Neural progenitor cell (in vitro differentiated cells): Measurements from ENCODE around the gene CCSER2. TPM values are rescaled to one million over a fixed set of nuclear protein-coding genes. Genes with fewer than 3 reads are reported as not detected.

Source experiments
- DNase-seq: peaks from one replicate; pipeline ENCODE4 v3.0.0-alpha.2; 2016; ENCODE audit warnings: low spot score
- H2AFZ ChIP-seq: fragments of 200-600 bp; sonication (generic); replicated peaks from 2 replicates; pipeline ENCODE4 v1.6.1; 2016; ENCODE audit warnings: antibody characterized with exemption
- H3F3A ChIP-seq: fragments of 200-600 bp; sonication (generic); 2 replicates; pipeline ENCODE4 v1.6.1; 2016; ENCODE audit warnings: antibody characterized with exemption, low read depth
- H3K27ac ChIP-seq: fragments of 200-600 bp; sonication (generic); 2 replicates; pipeline ENCODE4 v1.5.1; 2016; ENCODE audit warnings: mild to moderate bottlenecking
- H3K27me3 ChIP-seq: fragments of 200-600 bp; sonication (generic); 2 replicates; pipeline ENCODE4 v1.6.1; 2016; ENCODE audit warnings: mild to moderate bottlenecking, moderate library complexity
- H3K36me3 ChIP-seq: fragments of 200-600 bp; sonication (generic); 2 replicates; pipeline ENCODE4 v1.5.1; 2016
- H3K4me1 ChIP-seq: fragments of 200-600 bp; sonication (generic); 2 replicates; pipeline ENCODE4 v1.6.1; 2016; ENCODE audit warnings: mixed run types
- H3K4me2 ChIP-seq: fragments of 200-600 bp; sonication (generic); 2 replicates; pipeline ENCODE4 v1.6.1; 2016
- H3K4me3 ChIP-seq: fragments of 200-600 bp; sonication (generic); 2 replicates; pipeline ENCODE4 v1.5.1; 2016
- H3K79me2 ChIP-seq: fragments of 200-600 bp; sonication (generic); 2 replicates; pipeline ENCODE4 v1.6.1; 2016; ENCODE audit warnings: low read depth
- H3K9ac ChIP-seq: fragments of 200-600 bp; sonication (generic); 2 replicates; pipeline ENCODE4 v1.6.1; 2016
- H3K9me3 ChIP-seq: fragments of 200-600 bp; sonication (generic); 2 replicates; pipeline ENCODE4 v1.5.1; 2016; ENCODE audit warnings: low read depth
- H4K20me1 ChIP-seq: fragments of 200-600 bp; sonication (generic); 2 replicates; pipeline ENCODE4 v1.6.1; 2016; ENCODE audit warnings: low read depth
- H3K27ac Mint-ChIP-seq: 3 replicates; pipeline ENCODE4 v1.8.0; 2021; ENCODE audit warnings: mixed read lengths
- H3K27me3 Mint-ChIP-seq: 2 replicates; pipeline ENCODE4 v1.8.0; 2022; ENCODE audit warnings: low read depth, mild to moderate bottlenecking, inconsistent platforms, moderate library complexity, mixed read lengths; ENCODE audit not compliant: insufficient read depth
- H3K36me3 Mint-ChIP-seq: 3 replicates; pipeline ENCODE4 v1.8.0; 2021; ENCODE audit warnings: mixed read lengths
- H3K4me1 Mint-ChIP-seq: 3 replicates; pipeline ENCODE4 v1.8.0; 2021; ENCODE audit warnings: mixed read lengths
- H3K4me3 Mint-ChIP-seq: 3 replicates; pipeline ENCODE4 v1.8.0; 2021; ENCODE audit warnings: mild to moderate bottlenecking, moderate library complexity, mixed read lengths
- H3K9me3 Mint-ChIP-seq: 3 replicates; pipeline ENCODE4 v1.8.0; 2020; ENCODE audit warnings: mixed read lengths
- CTCF ChIP-seq: fragments of 200-600 bp; sonication (generic); IDR thresholded peaks from 2 replicates; pipeline ENCODE4 v1.5.1; 2017; ENCODE audit warnings: antibody characterized with exemption, mild to moderate bottlenecking
- EZH2 ChIP-seq: fragments of 200-600 bp; sonication (generic); IDR thresholded peaks from 2 replicates; pipeline ENCODE4 v1.6.1; 2017; ENCODE audit warnings: antibody characterized with exemption, mild to moderate bottlenecking, moderate library complexity
- EZH2phosphoT487 ChIP-seq: fragments of 200-600 bp; sonication (generic); IDR thresholded peaks from 2 replicates; pipeline ENCODE4 v1.6.1; 2017; ENCODE audit warnings: antibody characterized with exemption
- total RNA-seq: library from RNA; depleted of rRNA; stranded (reverse); fragments of >200 nt; gene quantifications from 2 replicates; pipeline ENCODE4 v1.2.3, GENCODE V29; 2015; ENCODE audit warnings: low replicate concordance

CCSER2 gene
- total RNA-seq, 1 donor from 2014 or later: 39.3 TPM

GRCh38 chr10:84521013-84521412, 192.6 kb downstream of the CCSER2 start:
- H3K4me3 Mint-ChIP-seq: no peak overlapping the region
- H3K4me2 ChIP-seq: peak overlapping the region; percentile 6
- H3K79me2 ChIP-seq: no peaks in the 10 kb centered on the region
- H3K9me3 Mint-ChIP-seq: peaks cover 3% of the 10 kb centered on the region
- no peaks in the 10 kb centered on the region for H4K20me1 ChIP-seq
- no peak for DNase-seq
- no peaks in the 10 kb centered on the region for H3K9me3 ChIP-seq
- peaks cover 3% of the 10 kb centered on the region for H3K36me3 Mint-ChIP-seq
- H3K27me3 ChIP-seq: no peaks in the 10 kb centered on the region
- H3K4me3 ChIP-seq: no peak overlapping the region
- H3K27me3 Mint-ChIP-seq: peaks cover 3% of the 10 kb centered on the region
- peaks cover 22% of the 10 kb centered on the region for H3F3A ChIP-seq
- H3K4me1 Mint-ChIP-seq: peaks cover 36% of the 10 kb centered on the region
- H3K27ac Mint-ChIP-seq: no peak overlapping the region
- no peak overlapping the region for H3K9ac ChIP-seq
- H3K27ac ChIP-seq: no peak overlapping the region
- no peak overlapping the region for H2AFZ ChIP-seq
- peaks cover 29% of the 10 kb centered on the region for H3K4me1 ChIP-seq
- TF ChIP-seq EZH2phosphoT487 (no peak), EZH2 (no peak), CTCF (no peak)
- H3K36me3 ChIP-seq: no peaks in the 10 kb centered on the region

GRCh38 chr10:84521468-84521867, 193.1 kb downstream of the CCSER2 start:
- TF ChIP-seq EZH2phosphoT487: no peak
- peaks cover 3% of the 10 kb centered on the region for H3K27me3 Mint-ChIP-seq
- Histone ChIP-seq H3K9ac (no peak overlapping the region), H3K36me3 (no peaks in the 10 kb centered on the region), H3K27ac (peak overlapping the region; percentile 44), H3K4me1 (peaks cover 29% of the 10 kb centered on the region), H3K9me3 (no peaks in the 10 kb centered on the region), H4K20me1 (no peaks in the 10 kb centered on the region), H3K4me2 (no peak overlapping the region), H3K4me3 (no peak overlapping the region), H2AFZ (no peak overlapping the region), H3K79me2 (no peaks in the 10 kb centered on the region), H3K27me3 (no peaks in the 10 kb centered on the region), H3F3A (peaks cover 22% of the 10 kb centered on the region)
- no peak overlapping the region for H3K27ac Mint-ChIP-seq
- peaks cover 4% of the 10 kb centered on the region for H3K9me3 Mint-ChIP-seq
- H3K4me3 Mint-ChIP-seq: no peak overlapping the region
- DNase-seq: no peak
- H3K4me1 Mint-ChIP-seq: peaks cover 36% of the 10 kb centered on the region
- H3K36me3 Mint-ChIP-seq: peaks cover 3% of the 10 kb centered on the region

GRCh38 chr10:84522612-84523462, 194.4 kb downstream of the CCSER2 start:
- Histone ChIP-seq H3K9me3 (no peaks in the 10 kb centered on the region), H2AFZ (peak overlapping the region; percentile 78), H3F3A (peaks cover 22% of the 10 kb centered on the region), H3K4me1 (peaks cover 29% of the 10 kb centered on the region), H4K20me1 (no peaks in the 10 kb centered on the region), H3K36me3 (no peaks in the 10 kb centered on the region), H3K27ac (peak overlapping the region; percentile 49), H3K27me3 (no peaks in the 10 kb centered on the region), H3K4me2 (peak overlapping the region; percentile 29), H3K79me2 (no peaks in the 10 kb centered on the region), H3K4me3 (no peak overlapping the region), H3K9ac (no peak overlapping the region)
- peaks cover 3% of the 10 kb centered on the region for H3K27me3 Mint-ChIP-seq
- peak overlapping the region; percentile 61 for H3K27ac Mint-ChIP-seq
- TF ChIP-seq EZH2 (no peak), CTCF (no peak), EZH2phosphoT487 (no peak)
- no peak overlapping the region for H3K4me3 Mint-ChIP-seq
- H3K9me3 Mint-ChIP-seq: peaks cover 7% of the 10 kb centered on the region
- peaks cover 36% of the 10 kb centered on the region for H3K4me1 Mint-ChIP-seq
- H3K36me3 Mint-ChIP-seq: peaks cover 3% of the 10 kb centered on the region
- DNase-seq: no peak

- H3K27ac Mint-ChIP-seq: peak overlapping the region; percentile 61
Observed at GRCh38 chr10:84523526-84523925, 195.1 kb downstream of the CCSER2 start.

More at GRCh38 chr10:84523526-84523925, 195.1 kb downstream of the CCSER2 start:
- no peak overlapping the region for H3K4me3 ChIP-seq
- peaks cover 22% of the 10 kb centered on the region for H3F3A ChIP-seq
- no peaks in the 10 kb centered on the region for H3K9me3 ChIP-seq
- H3K36me3 ChIP-seq: no peaks in the 10 kb centered on the region
- DNase-seq: peak; percentile 39
- H4K20me1 ChIP-seq: no peaks in the 10 kb centered on the region
- H3K4me2 ChIP-seq: peak overlapping the region; percentile 29
- peaks cover 29% of the 10 kb centered on the region for H3K4me1 ChIP-seq
- peaks cover 7% of the 10 kb centered on the region for H3K9me3 Mint-ChIP-seq
- H3K27me3 ChIP-seq: no peaks in the 10 kb centered on the region
- H3K9ac ChIP-seq: no peak overlapping the region
- peaks cover 3% of the 10 kb centered on the region for H3K36me3 Mint-ChIP-seq
- H3K79me2 ChIP-seq: no peaks in the 10 kb centered on the region
- peaks cover 37% of the 10 kb centered on the region for H3K4me1 Mint-ChIP-seq
- TF ChIP-seq CTCF: no peak
- no peak for TF ChIP-seq EZH2
- no peak for TF ChIP-seq EZH2phosphoT487
- no peak overlapping the region for H3K4me3 Mint-ChIP-seq
- H3K27me3 Mint-ChIP-seq: peaks cover 5% of the 10 kb centered on the region
- H3K27ac ChIP-seq: peak overlapping the region; percentile 49
- H2AFZ ChIP-seq: peak overlapping the region; percentile 78
